HG03175 (cell line): Measurements from ENCODE around the gene SPRY4.
"Not testable (repeated sequence)": the region's sequence is repeated elsewhere in the genome, so short reads cannot be mapped to it uniquely, and the experiment has no call there.

Experiments
- ATAC-seq: cut with Tn5 transposase; IDR thresholded peaks from one replicate; pipeline ENCODE4 v1.9.1; 2021; ENCODE audit warnings: mild to moderate bottlenecking, moderate library complexity; ENCODE audit not compliant: unreplicated experiment

The SPRY4 gene, protein sequence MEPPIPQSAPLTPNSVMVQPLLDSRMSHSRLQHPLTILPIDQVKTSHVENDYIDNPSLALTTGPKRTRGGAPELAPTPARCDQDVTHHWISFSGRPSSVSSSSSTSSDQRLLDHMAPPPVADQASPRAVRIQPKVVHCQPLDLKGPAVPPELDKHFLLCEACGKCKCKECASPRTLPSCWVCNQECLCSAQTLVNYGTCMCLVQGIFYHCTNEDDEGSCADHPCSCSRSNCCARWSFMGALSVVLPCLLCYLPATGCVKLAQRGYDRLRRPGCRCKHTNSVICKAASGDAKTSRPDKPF

DNA sequence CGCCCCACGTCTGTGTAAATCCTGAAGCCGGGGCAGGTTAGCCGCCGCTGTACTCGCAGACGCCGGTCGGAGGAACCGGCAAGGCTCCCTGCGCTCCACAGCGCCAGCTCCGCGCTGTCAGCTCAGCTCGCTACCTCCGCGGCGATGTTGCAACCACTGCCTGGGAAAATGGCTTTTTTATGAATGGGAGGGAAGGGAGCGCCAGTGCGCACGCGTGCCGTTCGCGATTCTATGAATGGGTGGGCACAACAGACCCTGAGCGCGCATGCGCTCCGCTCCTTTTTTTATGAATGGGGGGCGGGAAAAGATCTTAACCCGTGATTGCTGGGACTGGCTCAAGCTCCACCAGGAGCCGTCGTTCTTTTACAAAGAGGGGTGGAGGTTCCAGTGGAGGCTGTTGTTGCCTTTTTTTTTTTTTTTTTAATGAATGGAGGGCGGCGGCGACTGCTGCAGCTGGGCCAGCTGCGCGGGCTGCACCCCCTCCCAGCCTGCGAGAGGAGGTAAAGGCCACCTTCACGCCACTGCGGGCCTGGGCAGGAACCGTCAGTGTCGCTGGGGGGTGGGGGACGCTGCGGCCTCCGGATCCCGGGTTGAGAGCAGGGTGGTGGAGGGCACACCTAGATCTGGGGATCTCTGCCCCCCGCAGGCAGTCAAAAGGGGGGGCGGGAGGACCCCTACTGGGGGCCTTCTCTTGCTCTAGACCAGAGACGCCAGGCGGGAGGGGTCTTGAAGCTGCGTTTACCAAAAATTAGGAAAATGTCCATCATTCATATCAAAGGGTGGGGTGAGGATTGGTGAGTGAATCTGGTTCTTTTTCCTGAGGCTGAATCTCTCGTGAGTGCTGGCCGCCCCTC is at the start of gene SPRY4:
Gene SPRY4, minus strand, starts transcription at position 151 of the 854 bp plus-strand sequence. CDS start 9,913 bp downstream, outside the sequence.
- peak; percentile 71 for ATAC-seq

DNA sequence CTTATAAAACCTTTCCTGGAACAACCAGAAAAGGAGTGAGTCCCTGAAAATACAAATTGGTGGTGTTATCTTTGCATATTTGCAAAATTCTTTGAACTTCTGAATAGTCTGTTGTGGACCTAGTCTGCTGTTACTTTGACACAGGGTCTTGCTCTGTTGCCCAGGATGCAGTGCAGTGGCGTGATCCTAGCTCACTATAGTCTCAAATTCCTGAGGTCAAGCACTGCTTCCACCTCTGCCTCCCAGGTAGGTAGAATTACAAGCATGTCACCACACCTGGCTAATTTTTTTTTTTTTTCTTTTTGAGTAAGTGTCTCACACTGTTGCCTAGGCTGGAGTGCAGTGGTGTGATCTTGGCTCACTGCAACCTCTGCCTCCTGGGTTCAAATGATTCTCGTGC is 43.7 kb upstream of the SPRY4 start:
- no peak for ATAC-seq

DNA sequence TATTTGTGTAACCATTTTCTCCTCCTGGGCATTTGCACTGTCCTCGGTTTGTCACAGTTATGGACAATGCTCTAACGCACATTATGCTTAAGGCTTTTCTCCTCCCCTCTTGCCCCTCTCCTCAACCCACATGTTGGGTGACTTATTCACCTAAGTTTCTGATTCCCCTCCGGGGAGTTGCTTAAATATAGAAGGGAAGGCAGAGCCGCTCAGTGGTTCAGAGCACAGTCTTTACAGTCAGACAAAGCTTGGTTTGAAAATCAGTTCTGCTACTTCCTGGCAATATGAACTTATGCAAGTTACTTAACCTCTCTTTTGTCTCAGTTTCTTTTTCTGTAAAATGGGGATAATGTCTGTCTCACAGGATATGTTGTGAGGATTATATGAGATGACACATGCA is 41.2 kb upstream of the SPRY4 start:
- no peak for ATAC-seq

DNA sequence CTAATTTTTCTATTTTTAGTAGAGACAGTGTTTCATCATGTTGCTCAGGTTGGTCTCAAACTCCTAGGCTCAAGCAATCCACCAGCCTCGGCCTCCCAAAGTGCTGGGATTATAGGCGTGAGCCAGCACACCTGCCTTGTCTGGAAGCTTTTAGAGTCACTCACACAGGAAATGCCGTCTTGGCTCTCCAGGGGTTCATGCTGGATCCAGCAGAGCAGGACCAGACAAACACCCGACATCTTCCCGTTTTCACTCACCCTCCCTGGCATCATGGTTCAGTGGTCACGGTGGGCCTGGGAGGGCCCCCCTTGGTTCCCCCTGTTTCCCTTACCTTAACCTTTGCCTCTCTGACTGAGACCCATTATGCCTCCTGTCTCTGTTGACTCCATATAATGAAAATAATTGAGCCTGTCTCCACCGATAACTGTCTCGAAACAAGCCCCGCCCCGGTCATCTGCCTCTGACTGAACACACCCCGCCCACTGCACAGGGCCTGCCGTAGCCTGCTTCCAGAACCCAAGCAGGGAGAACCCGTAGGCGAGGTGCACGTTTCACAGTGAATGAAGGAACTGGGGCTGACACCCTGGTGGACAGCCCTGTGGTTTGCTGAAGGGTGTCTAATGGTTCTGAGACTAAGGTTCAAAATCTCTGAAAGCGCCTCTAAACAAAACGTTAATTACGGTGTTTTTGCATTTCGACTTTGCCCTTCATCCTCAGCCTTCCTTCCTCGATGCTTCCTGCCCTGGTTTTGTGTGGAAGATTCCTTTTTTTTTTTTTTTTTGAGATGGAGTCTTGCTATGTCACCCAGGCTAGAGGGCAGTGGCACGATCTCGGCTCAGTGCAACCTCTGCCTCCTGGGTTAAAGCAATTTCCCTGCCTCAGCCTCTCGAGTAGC is 39.7 kb upstream of the SPRY4 start:
- peak; percentile 66 for ATAC-seq

DNA sequence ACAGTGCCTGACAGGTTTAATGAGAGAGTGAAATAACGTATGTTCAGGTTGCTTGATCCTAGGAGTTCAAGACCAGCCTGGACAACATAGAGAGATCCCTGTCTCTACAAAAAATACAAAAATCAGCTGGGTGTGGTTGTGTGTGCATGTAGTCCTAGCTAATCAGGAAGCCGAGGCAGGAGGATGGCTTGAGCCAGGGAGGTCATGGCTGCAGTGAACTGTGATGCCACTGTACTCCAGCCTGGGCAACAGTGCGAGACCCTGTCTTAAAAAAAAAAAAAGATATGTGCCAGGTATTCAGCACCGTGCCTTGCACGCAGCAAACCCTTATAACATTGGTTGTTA is 38.8 kb upstream of the SPRY4 start:
- ATAC-seq = no peak

DNA sequence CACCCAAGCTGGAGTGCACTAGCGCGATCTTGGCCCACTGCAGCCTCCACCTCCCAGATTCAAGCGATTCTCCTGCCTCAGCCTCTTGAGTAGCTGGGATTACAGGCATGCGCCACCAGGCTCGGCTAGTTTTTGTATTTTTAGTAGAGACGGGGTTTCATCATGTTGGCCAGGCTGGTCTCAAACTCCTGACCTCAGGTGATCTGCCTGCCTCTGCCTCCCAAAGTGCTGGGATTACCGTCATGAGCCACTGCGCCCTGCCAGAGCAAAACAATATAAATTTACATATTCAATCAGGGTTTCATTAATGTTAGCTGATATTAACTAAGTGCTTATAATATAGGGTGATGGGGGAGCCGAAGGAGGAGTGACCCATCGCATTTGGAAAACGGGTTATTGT is 37.4 kb upstream of the SPRY4 start:
- ATAC-seq = not testable (repeated sequence)

DNA sequence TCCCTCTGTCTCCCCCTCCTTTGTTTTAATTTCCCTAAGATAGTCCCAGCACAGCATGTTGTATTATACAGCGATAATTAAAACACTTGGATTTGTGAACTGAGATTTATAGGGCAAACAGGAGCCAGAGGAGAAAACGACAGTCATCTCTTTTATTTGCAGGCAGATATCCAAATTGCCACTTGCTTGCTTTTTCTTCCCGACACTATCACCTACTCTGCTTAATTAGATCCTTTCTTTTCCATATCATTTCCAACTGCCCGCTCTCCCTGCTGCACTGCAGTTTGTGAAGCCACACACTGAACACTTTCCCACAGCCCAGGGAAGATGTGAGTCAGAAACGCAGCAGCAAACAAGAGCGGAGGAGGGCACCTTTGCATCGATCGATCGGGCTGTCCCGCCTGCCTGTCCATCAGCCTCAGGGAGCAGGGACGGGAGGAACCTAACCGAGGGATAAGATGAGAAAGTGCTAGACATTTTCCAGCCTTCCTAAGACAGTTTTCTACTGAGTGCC is 35.8 kb upstream of the SPRY4 start:
- no peak for ATAC-seq

DNA sequence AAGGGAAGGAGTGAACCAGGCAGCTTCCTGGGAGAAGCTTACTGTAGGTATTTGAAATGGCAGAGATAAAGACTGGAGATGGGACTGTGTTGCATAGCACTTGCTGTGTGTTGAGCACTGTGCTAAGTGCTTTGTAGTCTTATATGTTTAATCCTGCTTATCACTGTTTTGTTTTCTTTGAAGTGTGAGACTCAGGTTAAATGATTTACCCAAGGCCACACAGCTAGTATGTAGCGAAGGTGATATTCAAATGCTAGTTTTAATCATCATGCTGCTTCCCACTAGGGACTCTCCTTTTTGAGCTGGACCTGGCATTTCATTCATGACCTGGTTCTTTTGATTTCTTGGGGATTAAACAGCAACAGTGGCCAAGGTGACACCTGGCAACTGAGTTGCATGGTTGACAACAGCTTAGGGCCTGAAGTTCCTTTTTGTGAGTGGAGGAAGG is 35.3 kb upstream of the SPRY4 start:
- no peak for ATAC-seq

DNA sequence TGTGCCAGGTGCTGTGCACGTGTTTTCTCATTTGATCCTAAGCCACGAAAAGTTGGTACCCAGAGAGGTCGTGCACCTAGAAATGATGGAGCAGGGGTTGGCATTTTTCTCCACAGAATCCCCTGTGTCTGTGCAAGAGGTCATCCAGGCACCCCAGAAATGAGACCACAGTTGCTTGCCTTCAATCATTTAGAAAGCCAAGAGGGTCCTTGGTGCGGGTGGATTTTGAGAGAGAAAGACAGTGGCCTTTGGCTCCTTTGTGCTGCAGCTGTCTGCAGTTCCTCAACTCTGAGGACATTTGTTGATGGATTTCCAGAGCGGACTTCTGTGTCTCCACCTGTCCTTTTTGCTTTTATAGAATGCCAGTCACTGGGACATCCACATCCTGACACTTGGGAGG is 33.8 kb upstream of the SPRY4 start:
- no peak for ATAC-seq

DNA sequence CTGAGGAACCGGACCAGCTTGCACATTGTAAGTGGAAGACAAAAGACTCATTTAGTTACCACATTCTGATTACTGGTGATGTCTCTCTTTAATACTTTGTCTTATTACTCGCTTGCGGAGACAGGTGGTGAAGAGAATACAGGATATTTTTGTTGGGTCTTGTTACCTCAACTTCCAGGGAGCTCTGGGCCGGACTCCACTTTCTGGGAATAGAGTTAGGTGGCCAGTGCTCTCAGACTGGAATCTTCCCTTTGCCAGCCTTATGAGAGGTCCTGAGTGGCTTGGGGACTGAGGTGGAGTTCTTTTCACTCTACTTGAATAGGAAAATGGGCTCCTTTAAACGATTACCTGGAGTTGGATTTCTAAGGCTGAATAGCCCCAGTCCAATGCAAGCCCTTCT is 33.3 kb upstream of the SPRY4 start:
- no peak for ATAC-seq

DNA sequence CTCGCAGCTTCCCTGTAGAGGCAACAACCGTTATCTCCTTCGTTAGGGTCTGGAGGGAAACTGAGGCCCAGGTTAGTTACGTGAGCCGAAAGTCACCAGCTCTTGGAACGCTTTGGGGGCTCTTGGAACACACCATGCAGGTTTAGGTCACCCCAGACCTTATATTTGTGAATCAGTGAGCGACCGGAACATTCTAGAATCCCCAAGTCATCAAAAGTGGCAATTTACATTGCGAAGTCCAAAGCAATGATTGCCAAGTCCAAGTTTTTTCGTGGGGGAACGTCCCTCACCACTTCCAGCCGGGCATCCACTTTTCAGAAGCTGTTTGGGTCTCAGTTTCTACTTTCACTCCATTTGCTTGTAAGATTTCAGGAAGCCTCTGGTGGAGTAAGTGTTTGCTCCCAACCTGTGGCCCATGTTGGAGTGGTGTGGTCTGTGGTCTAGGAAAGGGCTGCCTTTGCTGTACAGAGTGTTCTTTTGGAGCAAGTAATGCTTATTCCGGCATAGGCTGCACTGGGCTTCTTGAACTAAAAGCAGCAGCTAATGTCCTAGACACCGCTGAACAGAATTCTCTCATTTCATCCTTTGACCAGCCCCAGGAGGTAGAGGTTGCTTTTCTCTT is 32.8 kb upstream of the SPRY4 start:
- no peak for ATAC-seq

DNA sequence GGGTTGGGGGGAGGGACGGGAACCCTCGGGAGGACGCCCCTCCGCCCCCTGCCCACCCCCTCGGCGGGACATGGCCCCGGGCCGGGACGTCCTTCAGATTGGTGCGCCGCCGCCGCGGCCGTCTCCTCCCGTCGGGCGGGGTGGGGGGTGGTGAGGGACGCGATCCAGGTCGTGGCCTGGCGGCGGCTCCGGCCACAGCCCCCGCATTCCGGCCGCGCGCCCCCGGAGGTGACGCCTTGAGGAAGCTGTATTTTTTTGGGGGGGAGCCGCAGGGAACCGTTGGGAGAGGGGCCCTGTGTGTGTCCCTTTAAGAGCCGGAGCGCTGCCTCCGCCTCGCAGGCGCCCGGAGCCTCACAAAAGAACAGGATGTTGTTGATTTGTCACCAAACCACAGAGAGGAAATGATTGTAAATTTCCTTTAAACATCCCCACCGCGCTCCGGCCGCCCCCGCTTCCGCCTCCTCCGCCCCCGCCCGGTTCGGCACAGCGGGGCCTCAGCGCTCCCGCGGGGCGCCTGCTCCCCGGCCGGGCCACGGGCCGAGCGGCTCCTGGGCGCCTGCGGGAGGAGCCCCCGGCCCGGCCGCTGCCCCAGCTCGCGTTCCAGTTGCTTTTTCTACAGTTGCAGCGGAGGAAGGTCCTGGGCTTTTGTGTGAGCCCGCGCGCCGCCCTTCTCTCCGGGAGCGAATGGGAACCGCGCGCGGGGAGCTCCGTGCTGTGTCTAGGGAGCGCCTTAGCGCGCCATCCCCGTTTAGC is 32.1 kb upstream of the SPRY4 start:
- peak; percentile 96 for ATAC-seq

DNA sequence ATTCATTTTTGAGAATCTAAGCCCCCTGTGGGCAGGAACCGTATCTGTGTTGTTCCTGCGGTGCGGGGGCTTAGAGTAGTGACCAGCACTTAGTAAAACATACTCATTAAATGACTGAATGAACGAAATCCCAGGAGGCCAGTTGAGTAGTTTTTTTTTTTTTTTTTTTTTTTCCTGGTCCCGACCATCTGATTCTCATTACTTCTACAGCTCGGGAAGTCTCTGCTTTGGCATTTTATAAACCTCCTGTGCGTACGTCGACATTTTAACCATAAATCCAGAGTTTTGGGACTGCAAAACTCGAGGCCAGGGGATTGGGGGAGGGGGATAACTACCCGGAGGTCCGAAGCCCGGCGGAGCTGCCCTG is 31.5 kb upstream of the SPRY4 start:
- ATAC-seq = no peak

DNA sequence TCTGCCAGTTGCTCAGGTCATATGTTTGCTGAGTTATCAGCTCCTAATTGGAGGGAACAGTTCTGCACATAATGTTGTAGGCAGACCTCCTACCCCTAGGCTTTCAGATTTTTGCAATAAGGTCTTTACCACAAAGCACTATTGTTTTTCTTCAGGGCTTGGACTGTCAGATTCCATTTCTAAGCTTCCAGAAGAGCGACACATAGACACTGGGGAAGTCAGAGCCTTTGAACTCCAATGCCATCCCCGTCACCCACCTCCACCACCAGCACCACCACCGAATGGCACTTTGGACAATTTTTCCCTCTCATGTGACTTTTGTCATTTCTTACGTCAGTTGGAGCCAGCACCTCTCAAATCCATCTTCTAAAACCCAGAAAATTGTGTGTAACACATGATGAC is 28.3 kb upstream of the SPRY4 start:
- ATAC-seq = no peak

DNA sequence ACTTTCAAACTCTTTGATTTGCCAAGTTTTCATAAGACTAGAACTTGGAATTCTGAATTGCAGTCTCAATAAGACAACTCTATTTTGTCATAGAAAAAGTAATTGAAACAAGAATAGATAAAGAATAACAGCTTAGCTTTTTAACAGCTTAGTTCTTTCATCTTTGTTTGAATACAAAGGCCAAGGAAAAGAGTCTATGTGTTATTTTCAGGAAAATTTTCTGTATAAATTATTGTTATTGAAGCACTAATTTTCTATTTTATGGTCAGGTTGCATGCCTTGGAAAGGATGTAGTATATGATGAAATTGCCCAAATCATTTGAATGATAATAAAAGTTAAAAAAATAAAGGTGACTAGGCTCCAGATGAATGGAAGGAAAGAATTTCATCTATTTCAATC is 25.2 kb upstream of the SPRY4 start:
- ATAC-seq = no peak

DNA sequence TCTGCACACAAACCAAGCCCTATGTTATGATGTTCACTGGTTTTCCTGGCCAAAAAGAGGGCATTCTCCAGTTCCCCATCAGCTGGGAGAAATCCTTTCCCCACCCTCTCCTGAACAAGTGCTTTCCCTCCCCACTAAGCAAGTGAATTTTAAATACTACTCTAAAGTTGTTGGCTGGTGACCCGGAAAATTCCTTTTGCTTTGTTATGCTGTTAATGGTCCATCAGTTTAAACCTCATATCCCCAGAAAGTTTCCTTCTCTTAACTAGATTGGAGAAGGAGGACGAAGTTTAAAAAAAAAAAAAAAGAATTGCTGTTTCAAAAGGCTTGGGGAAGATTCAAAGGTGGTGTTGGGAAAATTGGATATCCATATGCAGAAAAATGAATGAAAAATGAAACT is 21.9 kb upstream of the SPRY4 start:
- no peak for ATAC-seq

DNA sequence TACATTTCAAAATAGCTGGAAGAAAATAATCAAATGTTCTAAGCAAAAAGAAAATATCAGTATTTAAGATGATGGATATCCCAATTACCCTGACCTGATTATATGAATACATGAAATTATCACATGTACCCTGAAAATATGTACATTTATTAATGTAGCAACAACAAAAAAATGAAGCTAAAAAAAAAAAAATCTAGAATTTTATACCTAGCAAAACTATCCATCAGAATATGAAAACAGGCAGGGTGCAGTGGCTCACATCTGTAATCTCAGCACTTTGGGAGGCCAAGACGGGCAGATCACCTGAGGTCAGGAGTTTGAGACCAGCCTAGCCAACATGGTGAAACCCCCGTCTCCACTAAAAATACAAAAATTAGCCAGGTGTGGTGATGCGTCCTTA is 20.1 kb upstream of the SPRY4 start:
- not testable (repeated sequence) for ATAC-seq

DNA sequence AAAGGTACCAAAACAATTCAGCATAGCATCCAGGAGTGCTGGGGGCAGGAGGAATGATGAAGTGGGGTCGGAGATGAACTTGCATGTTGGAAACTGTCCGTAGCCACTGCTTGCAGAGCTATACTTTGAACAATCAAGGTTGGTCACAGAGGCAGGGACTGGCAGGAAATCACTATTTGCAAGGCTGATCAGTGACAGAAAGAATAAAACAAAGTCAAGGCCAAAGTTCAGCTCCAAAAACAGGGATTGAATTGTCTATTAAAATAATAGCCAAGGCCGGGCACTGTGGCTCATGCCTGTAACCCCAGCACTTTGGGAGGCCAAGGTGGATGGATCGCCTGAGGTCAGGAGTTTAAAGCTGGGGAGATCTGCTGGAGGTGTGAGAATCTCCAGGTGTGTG is 18.7 kb upstream of the SPRY4 start:
- ATAC-seq = no peak

DNA sequence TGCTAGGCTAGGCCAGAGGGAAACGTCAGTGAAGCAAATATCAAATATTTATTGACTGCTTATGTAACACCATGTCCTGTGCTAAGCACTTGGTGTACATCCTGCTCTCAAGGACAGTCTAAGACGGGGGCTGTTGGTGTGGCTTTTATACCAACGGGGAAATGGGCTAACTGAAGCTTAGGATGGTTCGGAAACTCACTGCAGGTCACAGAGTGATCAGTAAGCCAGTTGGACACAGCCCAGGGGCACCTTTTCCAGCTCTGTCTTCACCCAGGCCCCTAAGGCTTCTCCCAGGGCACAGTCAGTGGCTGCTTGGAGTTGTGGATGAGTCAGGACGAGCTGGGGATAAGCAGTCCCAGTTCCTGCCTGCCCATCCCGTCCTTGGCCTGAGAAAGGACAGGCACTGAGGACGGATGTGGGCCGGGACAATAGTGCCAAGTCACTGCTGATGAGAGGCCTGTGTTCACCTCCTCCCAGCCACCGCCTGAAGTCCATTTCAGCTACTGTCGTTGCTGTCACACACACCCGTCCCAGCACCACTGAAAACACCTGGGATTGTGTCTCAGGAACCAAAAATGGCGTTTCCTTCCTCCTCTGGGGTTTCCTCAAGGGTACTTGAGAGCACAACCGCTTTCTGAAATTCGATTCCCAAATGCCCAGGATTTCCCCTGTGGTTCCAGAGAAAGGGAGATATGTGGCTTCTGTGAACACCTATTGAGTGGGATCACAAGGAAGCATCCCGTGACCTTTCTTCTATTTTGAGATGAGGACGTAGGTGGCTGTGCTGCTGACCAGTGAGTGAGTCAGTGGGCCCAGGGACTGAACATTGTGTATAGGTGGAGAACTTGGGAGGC is 17.5 kb upstream of the SPRY4 start:
- ATAC-seq = no peak
